WERI-Rb-1 (cell line): ENCODE measurements around the gene GCDH.

ENCODE experiments used
- DNase-seq: peaks from one replicate; pipeline ENCODE4 v3.0.0-alpha.2; 2020
- H3K27ac ChIP-seq: fragments of 250-450 bp; sonication (Bioruptor Pico); 2 replicates; pipeline ENCODE4 v1.5.1; 2020; ENCODE audit warnings: mild to moderate bottlenecking, moderate library complexity
- H3K27me3 ChIP-seq: fragments of 250-450 bp; sonication (Bioruptor Pico); 2 replicates; pipeline ENCODE4 v1.5.1; 2021; ENCODE audit warnings: mild to moderate bottlenecking, low read depth, moderate library complexity; ENCODE audit not compliant: insufficient read depth, severe bottlenecking
- H3K36me3 ChIP-seq: fragments of 250-450 bp; sonication (Bioruptor Pico); 2 replicates; pipeline ENCODE4 v1.5.1; 2020; ENCODE audit warnings: mild to moderate bottlenecking, moderate library complexity
- H3K4me3 ChIP-seq: 2 replicates; pipeline ENCODE4 v1.5.1; 2011; ENCODE audit warnings: low read depth, mild to moderate bottlenecking, control low read depth, low read length
- H3K9me3 ChIP-seq: fragments of 250-450 bp; sonication (Bioruptor Pico); 2 replicates; pipeline ENCODE4 v1.5.1; 2021; ENCODE audit warnings: mild to moderate bottlenecking, moderate library complexity; ENCODE audit not compliant: severe bottlenecking
- TF ChIP-seq, protein P1 (sequence below): IDR thresholded peaks from 2 replicates; pipeline ENCODE4 v1.5.1; 2011; ENCODE audit warnings: low read depth, mild to moderate bottlenecking, control low read depth, inconsistent platforms, low read length

GCDH gene

DNA sequence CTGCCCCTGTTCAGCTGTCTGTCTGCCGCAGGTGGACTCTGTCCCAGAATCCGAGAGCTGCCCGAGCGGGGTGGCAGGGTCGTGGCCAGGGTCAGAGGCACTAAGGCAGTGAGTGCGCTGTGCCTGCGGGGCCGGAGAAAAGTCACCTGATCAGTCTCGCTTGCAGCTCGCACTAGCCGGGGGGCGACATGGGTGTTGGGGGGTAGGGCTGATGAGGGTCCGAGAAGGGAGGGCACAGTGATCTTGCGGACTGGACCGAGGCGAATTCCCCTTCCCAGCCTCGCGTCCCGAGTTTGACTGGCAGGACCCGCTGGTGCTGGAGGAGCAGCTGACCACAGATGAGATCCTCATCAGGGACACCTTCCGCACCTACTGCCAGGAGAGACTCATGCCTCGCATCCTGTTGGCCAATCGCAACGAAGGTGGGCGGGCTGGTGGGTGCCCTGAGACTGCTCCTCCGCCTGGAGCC, 627 bp downstream of the GCDH start:
- TF ChIP-seq, protein P1, sequence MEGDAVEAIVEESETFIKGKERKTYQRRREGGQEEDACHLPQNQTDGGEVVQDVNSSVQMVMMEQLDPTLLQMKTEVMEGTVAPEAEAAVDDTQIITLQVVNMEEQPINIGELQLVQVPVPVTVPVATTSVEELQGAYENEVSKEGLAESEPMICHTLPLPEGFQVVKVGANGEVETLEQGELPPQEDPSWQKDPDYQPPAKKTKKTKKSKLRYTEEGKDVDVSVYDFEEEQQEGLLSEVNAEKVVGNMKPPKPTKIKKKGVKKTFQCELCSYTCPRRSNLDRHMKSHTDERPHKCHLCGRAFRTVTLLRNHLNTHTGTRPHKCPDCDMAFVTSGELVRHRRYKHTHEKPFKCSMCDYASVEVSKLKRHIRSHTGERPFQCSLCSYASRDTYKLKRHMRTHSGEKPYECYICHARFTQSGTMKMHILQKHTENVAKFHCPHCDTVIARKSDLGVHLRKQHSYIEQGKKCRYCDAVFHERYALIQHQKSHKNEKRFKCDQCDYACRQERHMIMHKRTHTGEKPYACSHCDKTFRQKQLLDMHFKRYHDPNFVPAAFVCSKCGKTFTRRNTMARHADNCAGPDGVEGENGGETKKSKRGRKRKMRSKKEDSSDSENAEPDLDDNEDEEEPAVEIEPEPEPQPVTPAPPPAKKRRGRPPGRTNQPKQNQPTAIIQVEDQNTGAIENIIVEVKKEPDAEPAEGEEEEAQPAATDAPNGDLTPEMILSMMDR: no peak
- H3K27ac ChIP-seq: peak overlapping the region; percentile 35
- no peak for DNase-seq
- H3K9me3 ChIP-seq: no peaks in the 10 kb centered on the region
- peak overlapping the region; percentile 57 for H3K4me3 ChIP-seq
- peaks cover 14% of the 10 kb centered on the region for H3K36me3 ChIP-seq
- H3K27me3 ChIP-seq: no peaks in the 10 kb centered on the region

- H3K27me3 ChIP-seq: no peaks in the 10 kb centered on the region
- no peak overlapping the region for H3K27ac ChIP-seq
- H3K36me3 ChIP-seq: peaks cover 14% of the 10 kb centered on the region
- TF ChIP-seq, protein P1: no peak
- no peaks in the 10 kb centered on the region for H3K9me3 ChIP-seq
- DNase-seq: no peak
- H3K4me3 ChIP-seq: no peak overlapping the region
Measured at GRCh38 chr19:12893582-12893981, 2.6 kb downstream of the GCDH start.

DNA sequence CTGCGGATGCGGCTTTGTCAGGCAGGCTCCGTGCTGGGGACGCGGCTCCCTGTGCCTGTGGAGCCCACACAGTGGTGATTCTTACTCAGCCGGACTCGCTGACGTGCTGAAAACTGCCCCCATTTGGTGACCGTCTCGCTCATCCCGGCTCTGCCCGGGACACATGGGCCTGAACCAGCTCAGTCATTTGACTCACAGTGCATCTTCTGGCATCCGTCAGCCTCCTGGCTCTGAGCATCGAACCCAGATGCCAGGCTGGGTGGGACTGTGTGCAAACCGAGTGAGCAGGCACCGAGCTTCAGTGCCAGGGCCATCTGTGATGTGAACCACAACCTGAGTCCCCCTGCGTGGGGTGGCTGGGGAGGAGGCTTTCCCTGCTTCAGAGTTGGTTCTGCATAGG, 5.5 kb downstream of the GCDH start:
- H3K4me3 ChIP-seq: no peak overlapping the region
- H3K9me3 ChIP-seq: no peaks in the 10 kb centered on the region
- peaks cover 21% of the 10 kb centered on the region for H3K36me3 ChIP-seq
- H3K27me3 ChIP-seq: no peaks in the 10 kb centered on the region
- no peak overlapping the region for H3K27ac ChIP-seq
- no peak for DNase-seq
- TF ChIP-seq, protein P1: no peak

DNA sequence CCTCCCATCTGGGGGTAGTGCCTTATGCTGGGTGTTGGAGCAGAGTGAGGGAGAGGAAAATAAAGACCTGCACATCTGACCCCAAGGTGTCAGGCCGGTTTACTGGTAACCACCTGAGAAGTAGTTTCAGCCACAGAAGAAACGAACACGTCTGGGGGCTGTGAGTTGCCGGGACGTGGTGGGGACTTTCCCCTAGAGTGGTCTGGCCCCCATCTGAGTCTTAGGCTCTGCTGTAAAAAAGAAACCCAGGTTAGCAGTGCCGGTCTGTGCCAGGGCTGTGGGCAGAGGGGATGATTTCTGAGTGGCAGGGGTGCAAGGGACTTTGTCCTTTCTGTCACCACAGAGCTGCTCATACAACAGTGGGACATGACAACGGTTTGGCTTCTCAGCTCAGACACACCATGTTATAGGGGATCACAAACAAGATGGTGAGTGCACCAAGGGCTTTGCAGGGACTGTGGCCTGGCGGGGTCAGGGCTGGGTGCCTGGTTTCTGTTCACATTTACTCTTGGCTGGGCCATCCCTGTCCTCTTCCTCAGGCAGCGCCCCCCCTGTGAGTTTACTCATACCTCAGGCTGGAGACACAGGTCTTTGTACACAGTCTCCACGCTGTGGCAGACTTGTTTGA, 9.0 kb downstream of the GCDH start:
- Histone ChIP-seq H3K27ac (no peak overlapping the region), H3K4me3 (no peak overlapping the region), H3K9me3 (no peaks in the 10 kb centered on the region), H3K27me3 (no peaks in the 10 kb centered on the region), H3K36me3 (peaks cover 9% of the 10 kb centered on the region; the same call in 1 of the 2 replicates)
- DNase-seq: no peak
- TF ChIP-seq, protein P1: no peak

DNA sequence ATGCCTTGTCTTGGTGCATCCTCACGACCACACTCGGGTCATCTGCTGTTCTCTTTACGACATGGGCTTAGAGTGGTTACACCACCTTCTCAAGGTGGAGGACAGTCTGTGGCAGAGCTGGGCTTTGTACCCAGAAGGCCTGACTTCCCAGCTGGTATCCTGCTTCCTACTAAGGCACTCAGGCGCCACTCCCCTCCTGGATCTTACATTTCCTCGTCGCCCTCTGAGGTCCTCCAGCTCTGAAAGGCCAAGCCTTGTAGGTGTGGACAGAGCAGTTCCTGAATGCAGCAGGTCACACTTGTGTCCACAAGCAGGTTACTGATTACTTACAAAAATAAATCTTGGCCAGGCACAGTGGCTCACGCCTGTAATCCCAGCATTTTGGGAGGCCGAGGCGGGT, 16.2 kb downstream of the GCDH start:
- no peaks in the 10 kb centered on the region for H3K27me3 ChIP-seq
- no peaks in the 10 kb centered on the region for H3K9me3 ChIP-seq
- H3K36me3 ChIP-seq: 0 out of 2 replicates have a peak, but pooled peaks cover 3% of the 10 kb centered on the region
- no peak overlapping the region for H3K27ac ChIP-seq
- no peak for DNase-seq
- TF ChIP-seq, protein P1: no peak
- no peak overlapping the region for H3K4me3 ChIP-seq

DNA sequence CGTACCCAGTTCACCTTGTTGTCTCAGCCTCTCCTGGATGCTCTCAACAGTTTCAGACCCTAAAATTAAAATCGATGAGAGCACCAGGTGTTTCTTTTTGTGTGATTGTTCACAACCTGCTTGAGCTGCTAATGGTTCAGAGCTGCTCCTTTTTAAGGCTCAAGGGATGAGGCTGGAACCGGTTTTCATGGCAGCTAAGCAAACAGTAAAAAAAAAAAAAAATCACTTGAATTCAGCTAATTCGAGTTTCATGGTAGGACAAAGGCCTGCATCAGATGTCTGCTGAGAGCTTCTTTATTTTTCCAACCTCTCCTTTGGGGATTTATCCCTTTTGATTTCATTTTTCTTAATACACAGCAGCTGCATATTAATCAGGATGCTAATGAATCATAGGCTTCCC, 21.6 kb downstream of the GCDH start:
- TF ChIP-seq, protein P1: no peak
- H3K36me3 ChIP-seq: peaks cover 5% of the 10 kb centered on the region
- H3K4me3 ChIP-seq: peak overlapping the region; percentile 40
- H3K27ac ChIP-seq: peak overlapping the region; percentile 90
- DNase-seq: no peak
- no peaks in the 10 kb centered on the region for H3K27me3 ChIP-seq
- no peaks in the 10 kb centered on the region for H3K9me3 ChIP-seq
